ENCODE data around the gene ARHGEF26. TPM values are rescaled to one million over a fixed set of nuclear protein-coding genes. Genes with fewer than 3 reads are reported as not detected.

ARHGEF26 gene
- total RNA-seq, 1 donor from 2014 or later: 29.2 TPM

DNA sequence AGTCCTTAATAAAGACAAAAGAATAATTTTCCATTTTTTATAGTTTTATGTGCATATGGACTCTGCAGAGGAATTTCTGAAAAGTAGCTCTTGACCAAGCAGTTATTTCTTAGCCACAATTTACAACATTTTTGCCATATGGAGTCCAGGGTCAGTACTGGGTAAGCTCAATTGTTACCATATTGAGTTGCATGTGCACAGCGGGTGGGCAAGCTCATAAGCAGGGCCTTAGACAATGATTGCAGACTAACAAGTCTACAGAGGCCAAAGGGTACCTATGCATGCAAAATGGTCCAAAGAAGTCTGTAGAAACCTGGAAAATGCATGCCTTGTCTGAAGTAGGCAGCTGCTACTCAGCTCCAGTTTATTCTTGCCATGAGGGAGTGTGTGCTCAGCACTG is 19.0 kb upstream of the ARHGEF26 start:
- no peak overlapping the region for H3K4me3 ChIP-seq
- TF ChIP-seq, protein P1, sequence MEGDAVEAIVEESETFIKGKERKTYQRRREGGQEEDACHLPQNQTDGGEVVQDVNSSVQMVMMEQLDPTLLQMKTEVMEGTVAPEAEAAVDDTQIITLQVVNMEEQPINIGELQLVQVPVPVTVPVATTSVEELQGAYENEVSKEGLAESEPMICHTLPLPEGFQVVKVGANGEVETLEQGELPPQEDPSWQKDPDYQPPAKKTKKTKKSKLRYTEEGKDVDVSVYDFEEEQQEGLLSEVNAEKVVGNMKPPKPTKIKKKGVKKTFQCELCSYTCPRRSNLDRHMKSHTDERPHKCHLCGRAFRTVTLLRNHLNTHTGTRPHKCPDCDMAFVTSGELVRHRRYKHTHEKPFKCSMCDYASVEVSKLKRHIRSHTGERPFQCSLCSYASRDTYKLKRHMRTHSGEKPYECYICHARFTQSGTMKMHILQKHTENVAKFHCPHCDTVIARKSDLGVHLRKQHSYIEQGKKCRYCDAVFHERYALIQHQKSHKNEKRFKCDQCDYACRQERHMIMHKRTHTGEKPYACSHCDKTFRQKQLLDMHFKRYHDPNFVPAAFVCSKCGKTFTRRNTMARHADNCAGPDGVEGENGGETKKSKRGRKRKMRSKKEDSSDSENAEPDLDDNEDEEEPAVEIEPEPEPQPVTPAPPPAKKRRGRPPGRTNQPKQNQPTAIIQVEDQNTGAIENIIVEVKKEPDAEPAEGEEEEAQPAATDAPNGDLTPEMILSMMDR (IDR thresholded peaks at IDR 0.05): no peak
- TF ChIP-seq POLR2A (IDR thresholded peaks at IDR 0.05) (no peak), POLR2AphosphoS5 (IDR thresholded peaks at IDR 0.05; ENCODE audit: insufficient read depth in 1 of 2, low read depth in 1 of 2) (no peak)
- H3K27me3 ChIP-seq: no peaks in the 10 kb centered on the region
- no peaks in the 10 kb centered on the region for H3K4me1 ChIP-seq
- no peak for DNase-seq (ENCODE audit: extremely low spot score in 2 of 2)
- intact Hi-C loops (cut with DNase I): no loop called here
- H3K27ac ChIP-seq: no peak overlapping the region
- no peaks in the 10 kb centered on the region for H3K36me3 ChIP-seq
- H3K9me3 ChIP-seq: no peaks in the 10 kb centered on the region

DNA sequence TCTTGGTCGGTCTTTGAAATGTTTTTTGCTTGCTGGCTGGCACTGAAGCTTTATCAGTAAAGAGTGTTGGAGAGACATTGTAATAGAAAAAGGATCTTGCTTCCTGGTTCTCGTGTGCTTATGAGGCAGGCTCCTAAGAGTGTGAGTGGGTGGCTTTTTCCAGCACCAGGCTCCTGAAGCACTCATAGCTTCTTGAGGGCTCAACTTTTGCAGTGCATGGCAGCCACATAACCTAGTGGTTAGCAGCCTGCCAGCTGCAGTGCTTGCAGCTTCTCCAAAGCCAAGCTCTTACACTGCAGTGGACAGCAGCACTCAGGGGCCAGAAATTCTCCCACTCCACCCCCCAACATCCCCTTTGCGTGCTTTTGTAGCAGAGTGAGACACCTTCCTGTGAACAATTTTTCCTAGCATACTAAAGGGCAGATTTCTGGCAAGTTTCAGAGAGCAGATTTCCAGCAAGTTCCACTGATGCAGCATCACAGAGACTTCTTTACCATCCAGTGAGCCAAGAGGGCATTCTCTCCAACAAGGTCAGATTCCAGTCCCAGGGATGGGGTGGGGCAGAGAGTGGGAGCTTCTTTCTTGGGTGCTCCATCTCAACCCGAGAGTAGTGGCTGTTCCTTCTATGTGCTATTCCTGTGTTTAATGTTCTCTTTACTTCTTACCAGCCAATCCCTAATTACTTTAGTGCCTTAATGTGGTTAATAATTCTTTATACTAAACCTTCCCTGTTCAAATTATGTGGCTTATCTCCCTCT is 15.8 kb upstream of the ARHGEF26 start:
- TF ChIP-seq POLR2AphosphoS5 (IDR thresholded peaks at IDR 0.05; ENCODE audit: insufficient read depth in 1 of 2, low read depth in 1 of 2) (no peak), POLR2A (IDR thresholded peaks at IDR 0.05) (no peak)
- TF ChIP-seq, protein P1 (IDR thresholded peaks at IDR 0.05): no peak
- Histone ChIP-seq H3K27me3 (no peaks in the 10 kb centered on the region), H3K36me3 (no peaks in the 10 kb centered on the region), H3K27ac (no peak overlapping the region), H3K4me3 (no peak overlapping the region), H3K4me1 (no peaks in the 10 kb centered on the region), H3K9me3 (no peaks in the 10 kb centered on the region)
- intact Hi-C loops (cut with DNase I): no loop called here
- no peak for DNase-seq (ENCODE audit: extremely low spot score in 2 of 2)

DNA sequence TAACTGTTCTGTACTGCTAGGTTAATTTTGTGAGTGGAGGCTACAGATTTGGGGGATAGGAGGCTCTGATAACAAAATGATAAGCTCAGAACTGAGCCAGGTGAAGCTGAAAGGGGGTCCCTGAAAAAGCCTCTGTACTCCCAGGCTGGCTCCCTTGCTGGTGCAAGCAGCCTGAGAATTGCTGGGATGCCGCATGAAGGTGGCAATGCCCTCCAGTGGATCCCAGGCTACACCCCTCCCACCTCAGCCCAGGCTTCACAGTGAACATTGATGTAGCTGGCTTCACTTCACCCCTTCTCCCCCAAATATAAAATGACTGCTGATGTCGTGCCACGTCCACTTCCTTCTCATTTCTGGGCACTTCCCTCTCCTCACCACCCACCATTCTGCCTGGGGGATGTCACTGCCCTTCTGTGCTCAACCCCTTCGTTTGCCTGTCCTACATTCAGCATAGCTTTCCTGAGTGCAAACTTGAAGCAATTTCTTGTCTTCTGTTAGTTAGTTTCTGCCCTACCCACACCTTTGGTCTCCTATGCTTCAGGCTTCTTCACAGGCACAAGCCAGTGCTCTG is 9.7 kb upstream of the ARHGEF26 start:
- H3K4me1 ChIP-seq: no peaks in the 10 kb centered on the region
- no peaks in the 10 kb centered on the region for H3K27me3 ChIP-seq
- no peak for TF ChIP-seq POLR2AphosphoS5 (IDR thresholded peaks at IDR 0.05; ENCODE audit: insufficient read depth in 1 of 2, low read depth in 1 of 2)
- TF ChIP-seq POLR2A (IDR thresholded peaks at IDR 0.05): no peak
- TF ChIP-seq, protein P1 (IDR thresholded peaks at IDR 0.05): no peak
- H3K27ac ChIP-seq: no peak overlapping the region
- no peak overlapping the region for H3K4me3 ChIP-seq
- H3K9me3 ChIP-seq: no peaks in the 10 kb centered on the region
- DNase-seq (ENCODE audit: extremely low spot score in 2 of 2): no peak
- intact Hi-C loops (cut with DNase I): no loop called here
- no peaks in the 10 kb centered on the region for H3K36me3 ChIP-seq

DNA sequence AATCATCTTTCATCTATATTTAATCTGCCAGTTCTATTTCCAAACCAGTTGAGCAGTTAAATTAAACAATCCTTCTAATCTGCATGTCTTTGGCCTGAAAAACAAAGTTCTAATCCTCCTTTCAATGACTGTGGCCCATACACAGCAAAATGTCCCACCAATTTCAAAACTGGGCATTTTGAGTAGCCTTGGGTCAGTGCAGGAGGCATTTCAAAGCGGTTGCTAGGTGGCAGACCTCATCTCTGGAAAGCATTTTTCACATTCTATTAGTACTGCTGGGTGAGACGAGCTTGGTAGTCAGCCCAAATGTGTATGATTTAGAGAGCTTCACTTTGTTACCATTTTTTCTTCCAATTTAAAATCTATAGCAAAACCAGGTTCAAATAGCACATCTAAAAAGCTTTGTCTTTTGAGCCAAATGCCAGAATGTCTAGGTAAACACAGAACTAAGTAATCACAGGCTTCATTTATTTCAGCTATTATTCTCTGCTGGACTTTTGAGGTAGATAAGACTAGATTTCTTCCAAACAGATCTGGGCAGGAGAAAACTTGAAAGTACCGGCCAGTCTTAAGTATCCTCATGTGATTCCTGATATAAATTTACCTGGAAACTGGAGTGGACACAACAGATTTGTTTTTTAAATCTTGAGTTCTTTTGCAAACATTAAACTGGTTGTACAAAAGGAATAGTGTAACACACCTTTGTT is 8.9 kb upstream of the ARHGEF26 start:
- intact Hi-C loops (cut with DNase I): no loop called here
- Histone ChIP-seq H3K36me3 (no peaks in the 10 kb centered on the region), H3K9me3 (no peaks in the 10 kb centered on the region), H3K4me3 (no peak overlapping the region), H3K27me3 (no peaks in the 10 kb centered on the region), H3K27ac (no peak overlapping the region), H3K4me1 (no peaks in the 10 kb centered on the region)
- TF ChIP-seq, protein P1 (IDR thresholded peaks at IDR 0.05): no peak
- TF ChIP-seq POLR2A (IDR thresholded peaks at IDR 0.05) (no peak), POLR2AphosphoS5 (IDR thresholded peaks at IDR 0.05; ENCODE audit: insufficient read depth in 1 of 2, low read depth in 1 of 2) (no peak)
- DNase-seq (ENCODE audit: extremely low spot score in 2 of 2): no peak

Measured in vagina (tissue), 2 donors.